Stimulated activated CD8-positive, alpha-beta memory T cell treated with anti-CD3 and anti-CD28 coated beads, Interleukin-2, amount 100 ng/mL, for 48 hours (primary cell): ENCODE data around the gene OR6C65.

Experiments
- DNase-seq, 2 donors: peaks; one replicate each; pipeline ENCODE4 v3.0.0-alpha.2; 2020; ENCODE audit warnings: low read depth in 2 of 2

OR6C65 gene

DNA sequence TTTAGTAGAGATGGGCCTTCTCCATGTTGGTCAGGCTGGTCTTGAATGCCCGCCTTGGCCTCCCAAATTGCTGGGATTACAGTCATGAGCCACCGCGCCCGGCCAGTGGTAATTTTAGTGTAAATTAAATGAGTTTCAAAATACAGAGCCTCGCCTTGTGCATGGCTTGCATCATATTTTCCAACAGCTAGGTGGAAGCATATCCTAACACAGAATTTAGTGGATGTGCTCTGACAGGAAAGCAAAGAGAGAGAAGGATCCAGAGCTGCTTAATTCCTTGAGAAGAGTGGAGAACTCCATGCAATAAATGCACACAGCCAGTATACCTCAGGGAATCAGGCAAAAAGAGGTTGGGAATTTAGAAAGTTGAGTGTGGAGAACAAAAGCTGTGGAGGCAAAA is 46.0 kb downstream of the OR6C65 start:
- DNase-seq, result no peak

DNA sequence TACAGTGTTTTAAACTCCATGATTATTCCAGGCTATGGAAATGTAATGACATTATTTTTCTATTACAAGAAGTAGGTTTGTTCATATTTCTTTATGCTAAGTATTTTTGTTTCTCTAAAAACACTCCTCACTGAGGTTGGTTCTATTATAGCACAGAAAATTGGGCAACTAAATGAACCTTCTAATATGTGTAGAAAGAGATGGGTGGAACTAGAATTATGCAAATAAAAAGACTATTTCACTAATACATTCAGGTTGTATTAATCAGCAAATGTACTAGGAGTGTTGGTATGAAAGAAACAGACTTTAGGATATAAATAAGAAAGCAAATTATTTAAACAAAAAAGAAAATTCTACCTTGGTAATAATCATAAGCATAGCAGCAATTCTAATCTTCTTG is 48.5 kb downstream of the OR6C65 start:
- DNase-seq, result no peak
